PC-3 (cell line): ENCODE measurements around the gene SDK1.

ENCODE experiments used
- EZH2 ChIP-seq: fragments of 300-600 bp; sonication (generic); IDR thresholded peaks from one replicate; pipeline ENCODE4 v1.6.1; 2017; ENCODE audit warnings: antibody characterized with exemption, mild to moderate bottlenecking, low read length; ENCODE audit not compliant: unreplicated experiment
- EZH2phosphoT487 ChIP-seq: fragments of 300-600 bp; sonication (generic); IDR thresholded peaks from 2 replicates; pipeline ENCODE4 v1.6.1; 2018; ENCODE audit warnings: mild to moderate bottlenecking, antibody characterized with exemption, low read length, borderline replicate concordance
- TF ChIP-seq, protein P1 (sequence below): fragments of 300-600 bp; sonication (generic); conservative IDR thresholded peaks from 2 replicates; pipeline ENCODE4 v1.5.1; 2017; ENCODE audit warnings: antibody characterized with exemption, low read depth, mild to moderate bottlenecking, low read length

DNA sequence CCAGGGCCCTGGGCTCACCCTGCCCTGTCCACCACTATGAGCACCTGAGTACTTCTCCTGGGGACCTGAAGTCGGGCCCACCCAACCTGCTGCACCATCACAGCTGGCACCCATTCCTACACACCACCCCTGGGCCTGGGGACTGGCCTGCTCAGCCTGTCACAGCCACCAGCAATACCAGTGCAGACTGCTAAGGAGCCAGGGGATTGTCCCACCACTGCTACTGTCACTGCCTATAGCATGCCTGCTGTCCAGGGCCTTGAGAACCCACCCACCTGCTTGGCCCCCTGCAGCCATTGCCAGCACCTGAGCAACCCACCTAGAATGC, 756.2 kb downstream of the SDK1 start:
- TF ChIP-seq, protein P1, sequence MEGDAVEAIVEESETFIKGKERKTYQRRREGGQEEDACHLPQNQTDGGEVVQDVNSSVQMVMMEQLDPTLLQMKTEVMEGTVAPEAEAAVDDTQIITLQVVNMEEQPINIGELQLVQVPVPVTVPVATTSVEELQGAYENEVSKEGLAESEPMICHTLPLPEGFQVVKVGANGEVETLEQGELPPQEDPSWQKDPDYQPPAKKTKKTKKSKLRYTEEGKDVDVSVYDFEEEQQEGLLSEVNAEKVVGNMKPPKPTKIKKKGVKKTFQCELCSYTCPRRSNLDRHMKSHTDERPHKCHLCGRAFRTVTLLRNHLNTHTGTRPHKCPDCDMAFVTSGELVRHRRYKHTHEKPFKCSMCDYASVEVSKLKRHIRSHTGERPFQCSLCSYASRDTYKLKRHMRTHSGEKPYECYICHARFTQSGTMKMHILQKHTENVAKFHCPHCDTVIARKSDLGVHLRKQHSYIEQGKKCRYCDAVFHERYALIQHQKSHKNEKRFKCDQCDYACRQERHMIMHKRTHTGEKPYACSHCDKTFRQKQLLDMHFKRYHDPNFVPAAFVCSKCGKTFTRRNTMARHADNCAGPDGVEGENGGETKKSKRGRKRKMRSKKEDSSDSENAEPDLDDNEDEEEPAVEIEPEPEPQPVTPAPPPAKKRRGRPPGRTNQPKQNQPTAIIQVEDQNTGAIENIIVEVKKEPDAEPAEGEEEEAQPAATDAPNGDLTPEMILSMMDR: no peak
- TF ChIP-seq EZH2 (no peak), EZH2phosphoT487 (no peak)
